Activated naive CD8-positive, alpha-beta T cell treated with anti-CD3 and anti-CD28 coated beads, Interleukin-2, amount 10 ng/mL, durations not matched to agents 7 days and 5 days (primary cell): ENCODE measurements around the gene IL9. TPM values are rescaled to one million over a fixed set of nuclear protein-coding genes. Genes with fewer than 3 reads are reported as not detected.

ENCODE experiments used
- ATAC-seq: fragments of 150-1000 bp; cut with Tn5 transposase; one replicate; pipeline ENCODE4 v1.10.0; 2021; ENCODE audit warnings: low read depth, moderate library complexity
- POLR2A ChIA-PET: fragments of 350-600 bp; sonication (Branson Sonifier 250); formaldehyde crosslinking; loops from one replicate; lab custom pipeline; 2021; ENCODE audit warnings: antibody characterized with exemption; lab: Charles Lee
- DNase-seq: peaks from one replicate; pipeline ENCODE4 v3.0.0; 2021
- H3K27ac Mint-ChIP-seq: one replicate; pipeline ENCODE4 v1.8.0; 2022; ENCODE audit warnings: mild to moderate bottlenecking, mixed read lengths
- H3K27me3 Mint-ChIP-seq: one replicate; pipeline ENCODE4 v1.8.0; 2022; ENCODE audit warnings: mild to moderate bottlenecking, moderate library complexity, mixed read lengths
- H3K36me3 Mint-ChIP-seq: one replicate; pipeline ENCODE4 v1.8.0; 2021; ENCODE audit warnings: mild to moderate bottlenecking, mixed read lengths
- H3K4me1 Mint-ChIP-seq: one replicate; pipeline ENCODE4 v1.8.0; 2021; ENCODE audit warnings: mixed read lengths
- H3K4me3 Mint-ChIP-seq: one replicate; pipeline ENCODE4 v1.8.0; 2022; ENCODE audit warnings: mild to moderate bottlenecking, moderate library complexity, mixed read lengths
- H3K9me3 Mint-ChIP-seq: one replicate; pipeline ENCODE4 v1.8.0; 2021; ENCODE audit warnings: mixed read lengths
- total RNA-seq, 2 experiments: library from RNA; stranded (reverse); gene quantifications; one replicate each; pipeline ENCODE4 v1.2.3, GENCODE V29; 2021

IL9 gene
- total RNA-seq, 2 experiments from 2014 or later: not detected

DNA sequence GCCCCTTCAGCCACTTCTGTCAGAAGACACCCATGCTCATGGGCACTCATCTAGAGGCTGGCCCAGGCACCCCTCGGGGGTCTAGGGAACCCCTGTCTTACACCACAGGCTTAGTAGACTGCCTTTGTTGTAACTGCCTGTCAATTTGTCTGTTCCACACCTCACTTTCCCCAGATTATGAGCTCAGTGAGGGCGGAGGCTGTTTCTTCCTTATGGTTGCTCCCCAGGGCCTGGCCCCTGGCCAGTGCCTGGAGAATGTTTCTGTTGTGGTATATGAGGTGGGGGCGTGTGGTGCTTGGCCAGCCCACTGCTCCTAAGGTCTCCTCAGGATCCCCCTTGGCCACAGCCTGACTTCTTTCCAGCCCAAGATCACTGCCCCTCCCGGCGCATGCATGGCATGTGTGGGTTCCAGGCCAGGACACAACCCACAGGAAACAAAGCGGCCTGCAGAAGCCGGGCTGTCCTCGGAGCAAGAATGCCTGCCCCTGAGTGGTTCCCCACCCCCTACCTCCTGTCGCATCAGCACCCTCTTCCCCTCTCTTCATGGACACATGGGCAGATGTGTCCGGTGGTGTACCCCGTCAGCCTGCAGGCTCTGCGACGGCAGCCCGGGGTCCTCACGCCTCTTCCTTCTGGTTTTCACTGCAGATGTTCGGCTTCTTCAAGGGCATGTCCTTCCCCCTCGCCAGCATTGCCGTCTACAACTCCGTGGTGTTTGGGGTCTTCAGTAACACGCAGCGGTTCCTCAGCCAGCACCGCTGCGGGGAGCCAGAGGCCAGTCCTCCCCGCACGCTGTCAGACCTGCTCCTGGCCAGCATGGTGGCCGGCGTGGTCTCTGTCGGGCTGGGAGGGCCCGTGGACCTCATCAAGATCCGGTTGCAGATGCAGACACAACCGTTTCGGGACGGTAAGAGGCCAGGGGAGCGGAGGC, 43.5 kb downstream of the IL9 start:
- H3K9me3 Mint-ChIP-seq: no peaks in the 10 kb centered on the region
- DNase-seq (no peak), ATAC-seq (no peak)
- H3K4me1 Mint-ChIP-seq: no peaks in the 10 kb centered on the region
- no peak overlapping the region for H3K4me3 Mint-ChIP-seq
- no peak overlapping the region for H3K27ac Mint-ChIP-seq
- no peaks in the 10 kb centered on the region for H3K36me3 Mint-ChIP-seq
- H3K27me3 Mint-ChIP-seq: peaks cover 8% of the 10 kb centered on the region
- POLR2A ChIA-PET: no interaction called here

DNA sequence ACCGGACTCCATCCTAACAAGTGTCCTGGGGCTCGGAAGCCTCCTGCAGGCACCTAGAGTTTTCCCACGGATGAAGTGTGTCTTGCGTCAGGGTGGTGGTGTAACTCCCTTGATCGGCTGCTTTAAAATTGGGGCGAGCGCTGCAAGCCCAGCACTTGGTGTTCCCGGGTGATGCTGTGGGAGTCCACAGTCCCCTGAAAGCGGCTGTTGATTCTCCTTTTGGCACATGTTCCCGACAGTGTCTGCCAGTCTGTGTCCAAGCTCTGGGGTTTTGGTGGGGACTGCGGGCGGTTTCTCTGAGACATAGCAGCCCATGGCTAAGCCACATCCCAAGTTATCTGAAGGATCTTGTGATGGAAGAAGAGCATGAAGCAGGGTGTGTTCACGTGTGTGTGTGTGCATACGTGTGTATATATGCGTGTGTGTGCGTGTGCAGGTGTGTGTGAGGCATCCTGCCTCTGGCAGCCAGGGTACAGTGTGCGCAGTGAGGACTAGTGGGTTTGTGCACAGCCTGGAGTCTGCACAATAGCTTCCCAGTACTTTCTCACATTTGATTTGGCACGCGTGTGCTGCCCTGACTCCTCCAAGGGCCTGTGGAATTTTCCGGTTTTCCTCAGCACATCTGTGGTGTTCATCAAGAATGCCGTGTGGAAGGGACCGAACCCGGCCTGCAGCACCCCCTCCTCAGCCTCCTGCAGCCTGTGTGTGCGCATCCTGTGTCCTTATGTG, 44.3 kb downstream of the IL9 start:
- Mint-ChIP-seq H3K36me3 (no peaks in the 10 kb centered on the region), H3K9me3 (no peaks in the 10 kb centered on the region), H3K27me3 (peaks cover 8% of the 10 kb centered on the region), H3K27ac (no peak overlapping the region), H3K4me3 (no peak overlapping the region), H3K4me1 (no peaks in the 10 kb centered on the region)
- POLR2A ChIA-PET: no interaction called here
- DNase-seq (no peak), ATAC-seq (no peak)

DNA sequence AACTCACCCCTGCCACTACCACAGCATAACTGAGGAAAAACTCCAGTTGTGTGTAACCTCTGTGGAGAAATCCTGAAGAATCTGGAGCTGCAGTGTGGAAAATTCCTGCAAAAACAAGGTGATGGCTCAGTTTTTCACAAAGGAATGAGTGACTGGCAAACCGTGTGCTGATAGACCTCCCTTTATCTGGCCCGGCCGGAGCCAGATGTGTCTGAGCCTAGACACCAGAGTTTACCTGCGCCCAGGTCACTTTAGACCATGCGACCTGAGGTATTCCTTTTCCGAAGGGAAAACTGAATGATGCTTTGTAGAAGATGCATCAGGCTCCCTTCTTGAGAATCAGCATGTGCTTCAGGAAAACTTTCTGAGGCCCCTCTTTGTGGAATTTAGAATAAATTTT, 45.0 kb downstream of the IL9 start:
- DNase-seq (no peak), ATAC-seq (no peak)
- no peaks in the 10 kb centered on the region for H3K4me1 Mint-ChIP-seq
- H3K36me3 Mint-ChIP-seq: no peaks in the 10 kb centered on the region
- no peaks in the 10 kb centered on the region for H3K9me3 Mint-ChIP-seq
- H3K27me3 Mint-ChIP-seq: peaks cover 7% of the 10 kb centered on the region
- POLR2A ChIA-PET: no interaction called here
- H3K27ac Mint-ChIP-seq: no peak overlapping the region
- H3K4me3 Mint-ChIP-seq: no peak overlapping the region

DNA sequence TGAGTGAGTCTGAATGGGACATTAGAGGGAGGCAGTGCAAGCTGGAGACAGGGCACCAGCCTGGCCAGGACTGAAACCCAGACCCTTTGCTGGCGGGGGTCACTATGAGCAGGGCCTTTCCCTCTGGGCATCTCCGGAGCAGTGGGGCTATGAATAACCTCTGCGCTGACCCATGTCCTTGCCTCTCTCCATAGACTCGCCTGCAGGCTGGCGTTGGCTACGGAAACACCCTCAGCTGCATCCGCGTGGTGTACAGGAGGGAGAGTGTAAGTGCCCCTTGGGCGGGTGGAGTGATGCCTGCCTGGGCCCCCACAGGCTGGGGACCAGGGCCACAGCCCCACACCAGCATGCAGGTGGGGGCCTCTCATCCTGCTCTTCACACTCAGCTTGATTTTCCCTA, 45.4 kb downstream of the IL9 start:
- Mint-ChIP-seq H3K27ac (no peak overlapping the region), H3K4me3 (no peak overlapping the region), H3K9me3 (no peaks in the 10 kb centered on the region), H3K36me3 (no peaks in the 10 kb centered on the region), H3K27me3 (peaks cover 4% of the 10 kb centered on the region), H3K4me1 (no peaks in the 10 kb centered on the region)
- ATAC-seq: no peak
- DNase-seq: no peak
- POLR2A ChIA-PET: no interaction called here

DNA sequence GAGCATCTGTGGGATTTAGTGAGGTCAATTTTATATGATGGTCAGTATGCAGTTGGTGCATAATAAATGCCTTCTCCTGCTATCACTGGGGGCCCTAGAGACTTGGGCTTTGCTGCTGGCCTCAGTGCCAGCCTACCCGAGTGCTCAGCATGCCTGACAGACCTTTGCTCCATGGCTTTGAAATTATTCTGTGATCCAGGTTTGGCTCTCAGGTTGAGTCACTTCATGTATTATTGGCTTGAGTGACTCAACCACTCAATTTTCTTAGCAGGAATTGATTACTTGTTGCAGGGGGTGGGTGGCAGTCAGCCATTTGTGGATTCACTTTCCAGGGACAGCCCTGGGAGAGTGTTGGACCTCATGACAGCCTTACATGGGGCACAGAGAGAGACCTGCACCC, 47.7 kb downstream of the IL9 start:
- H3K36me3 Mint-ChIP-seq: no peaks in the 10 kb centered on the region
- ATAC-seq: no peak
- H3K27ac Mint-ChIP-seq: no peak overlapping the region
- no peaks in the 10 kb centered on the region for H3K4me1 Mint-ChIP-seq
- no peak overlapping the region for H3K4me3 Mint-ChIP-seq
- no peaks in the 10 kb centered on the region for H3K9me3 Mint-ChIP-seq
- DNase-seq: no peak
- peaks cover under 1% of the 10 kb centered on the region for H3K27me3 Mint-ChIP-seq
- POLR2A ChIA-PET: no interaction called here

DNA sequence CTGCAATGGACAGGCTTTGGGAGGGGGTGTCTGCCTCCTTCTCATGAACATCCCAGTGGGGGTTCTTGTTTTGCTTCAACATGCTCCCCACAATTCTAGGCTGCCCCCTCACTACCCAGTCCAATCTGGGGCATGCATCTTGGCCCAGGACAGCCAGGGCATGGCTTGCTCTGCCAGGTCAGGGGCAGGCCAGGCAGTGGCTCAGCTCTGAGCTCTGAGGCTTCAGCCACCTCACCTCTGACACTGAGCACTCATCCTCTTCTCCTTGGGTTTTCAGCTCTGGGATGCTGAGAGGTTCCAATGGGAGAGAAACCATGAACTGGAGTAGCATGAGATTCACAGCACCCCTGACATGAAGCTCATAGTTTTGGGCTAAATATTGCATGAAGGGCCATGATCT, 49.3 kb downstream of the IL9 start:
- H3K36me3 Mint-ChIP-seq: no peaks in the 10 kb centered on the region
- no peak overlapping the region for H3K4me3 Mint-ChIP-seq
- H3K27ac Mint-ChIP-seq: no peak overlapping the region
- no peaks in the 10 kb centered on the region for H3K4me1 Mint-ChIP-seq
- POLR2A ChIA-PET: no interaction called here
- no peaks in the 10 kb centered on the region for H3K9me3 Mint-ChIP-seq
- ATAC-seq: no peak
- peaks cover 3% of the 10 kb centered on the region for H3K27me3 Mint-ChIP-seq
- no peak for DNase-seq

DNA sequence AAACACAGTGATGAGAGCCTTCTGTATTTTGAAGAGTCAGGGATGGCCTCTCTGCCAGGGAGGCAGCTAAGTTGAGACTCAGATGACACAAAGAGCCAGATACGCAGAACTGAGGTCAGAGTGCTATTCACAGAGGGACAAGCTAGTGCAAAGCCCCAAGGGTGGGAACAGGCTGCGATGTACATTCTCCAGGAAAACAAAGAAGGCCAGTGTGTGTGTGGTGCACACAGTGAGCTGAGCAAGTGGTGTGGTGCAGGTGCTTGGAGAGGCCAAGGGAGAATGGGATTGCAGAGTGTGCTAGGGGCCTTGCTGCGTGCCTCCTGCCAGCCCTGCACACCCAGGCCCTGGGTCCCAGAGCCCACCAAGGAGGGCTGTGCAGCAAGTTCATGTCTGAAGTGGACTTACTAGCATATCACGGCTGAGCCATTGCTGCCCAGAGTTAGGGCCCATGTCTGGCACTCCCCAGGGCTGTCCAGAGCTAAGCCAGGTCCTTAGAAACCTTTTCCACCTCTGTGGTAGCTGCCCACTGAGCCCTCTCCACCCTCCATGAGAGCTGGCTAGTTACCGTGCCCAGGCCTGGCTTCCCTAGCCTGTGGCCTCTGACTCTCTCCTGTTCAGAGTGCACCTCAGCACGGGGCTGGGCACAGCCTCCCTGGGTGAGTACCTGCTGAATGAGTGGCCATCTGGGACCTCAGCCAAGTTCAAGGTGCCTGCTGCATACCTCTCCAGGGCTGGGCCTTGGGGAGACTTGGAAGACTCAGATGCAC, 51.9 kb downstream of the IL9 start:
- DNase-seq (no peak), ATAC-seq (no peak)
- no peak overlapping the region for H3K4me3 Mint-ChIP-seq
- no peaks in the 10 kb centered on the region for H3K36me3 Mint-ChIP-seq
- POLR2A ChIA-PET: no interaction called here
- no peak overlapping the region for H3K27ac Mint-ChIP-seq
- H3K27me3 Mint-ChIP-seq: peaks cover 6% of the 10 kb centered on the region
- peaks cover 2% of the 10 kb centered on the region for H3K9me3 Mint-ChIP-seq
- no peaks in the 10 kb centered on the region for H3K4me1 Mint-ChIP-seq

DNA sequence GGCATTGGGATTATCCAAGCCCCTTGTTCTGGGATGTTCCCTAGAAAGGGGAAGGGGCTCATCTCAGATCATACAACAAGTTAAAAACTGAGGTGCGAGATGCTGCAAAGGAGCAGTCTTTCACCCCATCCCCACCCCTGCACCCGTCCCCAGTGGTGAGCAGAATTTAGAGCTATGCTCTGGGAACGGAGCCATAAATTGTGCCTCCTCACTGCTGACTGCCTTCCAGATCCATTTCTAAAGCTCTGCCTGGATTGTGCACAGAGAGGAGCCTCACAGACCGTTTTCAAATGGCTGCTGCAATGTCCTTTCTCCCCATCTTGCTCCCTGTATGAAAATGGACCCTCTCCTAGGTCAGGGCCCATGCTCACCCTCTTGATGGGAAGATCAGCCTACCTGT, 52.9 kb downstream of the IL9 start:
- POLR2A ChIA-PET: no interaction called here
- no peaks in the 10 kb centered on the region for H3K36me3 Mint-ChIP-seq
- ATAC-seq: no peak
- no peaks in the 10 kb centered on the region for H3K4me1 Mint-ChIP-seq
- peaks cover 7% of the 10 kb centered on the region for H3K27me3 Mint-ChIP-seq
- DNase-seq: no peak
- H3K4me3 Mint-ChIP-seq: no peak overlapping the region
- peaks cover 2% of the 10 kb centered on the region for H3K9me3 Mint-ChIP-seq
- H3K27ac Mint-ChIP-seq: no peak overlapping the region

Other genes starting within 250 kb of the IL9 start
- not detected for gene SLC25A48, start 61.2 kb downstream of the IL9 start, total RNA-seq
- not detected for gene LECT2, start 59.1 kb upstream of the IL9 start, total RNA-seq
- gene TGFBI, start 133.1 kb upstream of the IL9 start, total RNA-seq: 10 to 100 TPM in 1 of 2 experiments, 1 to 10 TPM in 1; 9.3 to 14.6 TPM
- gene SMAD5, start 237.0 kb upstream of the IL9 start, total RNA-seq: 10 to 100 TPM; 22.9 to 29.6 TPM